ENCODE data around the gene COMP. TPM values are rescaled to one million over a fixed set of nuclear protein-coding genes. Genes with fewer than 3 reads are reported as not detected.

The COMP gene
- total RNA-seq, 1 donor from 2014 or later = 5.0 TPM

DNA sequence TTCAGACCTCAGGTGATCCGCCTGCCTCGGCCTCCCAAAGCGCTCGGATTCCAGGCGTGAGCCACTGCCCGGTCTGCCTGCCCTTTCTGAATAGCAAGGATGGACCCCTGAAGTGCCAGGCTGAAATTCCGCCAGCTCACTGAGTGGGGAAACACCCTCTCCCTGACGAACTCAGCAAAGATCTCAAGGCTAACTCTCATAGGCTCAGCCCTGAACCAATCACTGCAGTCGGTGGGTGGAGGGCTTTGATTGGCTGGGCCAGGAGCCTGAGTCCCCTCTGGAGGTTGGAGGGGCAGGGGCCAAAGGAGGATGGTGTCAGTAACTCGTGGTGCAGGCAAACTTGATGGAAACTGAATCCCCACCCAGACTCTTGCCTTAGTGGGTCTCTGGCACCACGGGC lies 11.2 kb upstream of the COMP start:
- TF ChIP-seq, protein P1, sequence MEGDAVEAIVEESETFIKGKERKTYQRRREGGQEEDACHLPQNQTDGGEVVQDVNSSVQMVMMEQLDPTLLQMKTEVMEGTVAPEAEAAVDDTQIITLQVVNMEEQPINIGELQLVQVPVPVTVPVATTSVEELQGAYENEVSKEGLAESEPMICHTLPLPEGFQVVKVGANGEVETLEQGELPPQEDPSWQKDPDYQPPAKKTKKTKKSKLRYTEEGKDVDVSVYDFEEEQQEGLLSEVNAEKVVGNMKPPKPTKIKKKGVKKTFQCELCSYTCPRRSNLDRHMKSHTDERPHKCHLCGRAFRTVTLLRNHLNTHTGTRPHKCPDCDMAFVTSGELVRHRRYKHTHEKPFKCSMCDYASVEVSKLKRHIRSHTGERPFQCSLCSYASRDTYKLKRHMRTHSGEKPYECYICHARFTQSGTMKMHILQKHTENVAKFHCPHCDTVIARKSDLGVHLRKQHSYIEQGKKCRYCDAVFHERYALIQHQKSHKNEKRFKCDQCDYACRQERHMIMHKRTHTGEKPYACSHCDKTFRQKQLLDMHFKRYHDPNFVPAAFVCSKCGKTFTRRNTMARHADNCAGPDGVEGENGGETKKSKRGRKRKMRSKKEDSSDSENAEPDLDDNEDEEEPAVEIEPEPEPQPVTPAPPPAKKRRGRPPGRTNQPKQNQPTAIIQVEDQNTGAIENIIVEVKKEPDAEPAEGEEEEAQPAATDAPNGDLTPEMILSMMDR (IDR thresholded peaks at IDR 0.05) = no peak
- H3K4me1 ChIP-seq = no peaks in the 10 kb centered on the region
- DNase-seq (ENCODE audit: low spot score in 2 of 2) = no peak
- no peaks in the 10 kb centered on the region for H3K9me3 ChIP-seq
- intact Hi-C loops (cut with DNase I) = no loop called here
- no peaks in the 10 kb centered on the region for H3K27me3 ChIP-seq
- no peaks in the 10 kb centered on the region for H3K36me3 ChIP-seq
- no peak overlapping the region for H3K27ac ChIP-seq
- no peak overlapping the region for H3K4me3 ChIP-seq

GRCh38 chr19:18800636-18801035 lies 9.5 kb upstream of the COMP start:
- TF ChIP-seq, protein P1 (IDR thresholded peaks at IDR 0.05) = no peak
- intact Hi-C loops (cut with DNase I) = no loop called here
- no peak for DNase-seq (ENCODE audit: low spot score in 2 of 2)
- Histone ChIP-seq H3K36me3 (no peaks in the 10 kb centered on the region), H3K9me3 (no peaks in the 10 kb centered on the region), H3K4me3 (no peak overlapping the region), H3K27me3 (no peaks in the 10 kb centered on the region), H3K4me1 (peaks cover 0 to 2% of the 10 kb centered on the region in 2 donors), H3K27ac (no peak overlapping the region)

- H3K36me3 ChIP-seq = no peaks in the 10 kb centered on the region
- H3K27me3 ChIP-seq = no peaks in the 10 kb centered on the region
- TF ChIP-seq, protein P1 (IDR thresholded peaks at IDR 0.05) = no peak
- no peak for DNase-seq (ENCODE audit: low spot score in 2 of 2)
- peaks cover 0 to 6% of the 10 kb centered on the region in 2 donors for H3K4me1 ChIP-seq
- no peak overlapping the region for H3K27ac ChIP-seq
- H3K9me3 ChIP-seq = no peaks in the 10 kb centered on the region
- H3K4me3 ChIP-seq = no peak overlapping the region
- intact Hi-C loops (cut with DNase I) = no loop called here
Measured at GRCh38 chr19:18800079-18800478, 9.0 kb upstream of the COMP start.

DNA sequence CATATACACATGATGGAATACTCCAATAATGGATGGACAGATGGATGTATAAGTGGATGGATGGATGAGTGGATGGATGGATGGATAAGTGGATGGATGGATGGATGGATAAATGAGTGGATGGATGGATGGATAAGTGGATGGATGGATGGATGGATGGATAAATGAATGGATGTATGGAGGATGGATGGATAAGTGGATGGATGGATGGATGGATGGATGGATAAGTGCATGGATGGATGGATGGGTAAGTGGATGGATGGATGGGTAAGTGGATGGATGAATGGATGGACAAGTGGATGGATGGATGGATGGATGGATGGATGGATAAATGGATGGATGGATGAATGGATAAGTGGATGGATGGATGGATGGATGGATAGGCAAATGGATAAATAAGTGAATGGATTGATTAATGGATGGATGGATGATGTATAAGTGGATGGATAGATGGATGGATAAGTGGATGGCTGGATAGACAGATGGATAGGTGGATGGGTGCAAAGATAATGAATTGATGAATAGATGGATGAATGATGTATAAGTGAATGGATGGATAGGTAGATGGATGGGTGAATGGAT lies 8.4 kb upstream of the COMP start:
- no peaks in the 10 kb centered on the region for H3K9me3 ChIP-seq
- H3K27me3 ChIP-seq = no peaks in the 10 kb centered on the region
- no peak overlapping the region for H3K4me3 ChIP-seq
- H3K4me1 ChIP-seq = peaks cover 0 to 6% of the 10 kb centered on the region in 2 donors
- TF ChIP-seq, protein P1 (IDR thresholded peaks at IDR 0.05) = no peak
- intact Hi-C loops (cut with DNase I) = no loop called here
- no peaks in the 10 kb centered on the region for H3K36me3 ChIP-seq
- no peak overlapping the region for H3K27ac ChIP-seq
- no peak for DNase-seq (ENCODE audit: low spot score in 2 of 2)

DNA sequence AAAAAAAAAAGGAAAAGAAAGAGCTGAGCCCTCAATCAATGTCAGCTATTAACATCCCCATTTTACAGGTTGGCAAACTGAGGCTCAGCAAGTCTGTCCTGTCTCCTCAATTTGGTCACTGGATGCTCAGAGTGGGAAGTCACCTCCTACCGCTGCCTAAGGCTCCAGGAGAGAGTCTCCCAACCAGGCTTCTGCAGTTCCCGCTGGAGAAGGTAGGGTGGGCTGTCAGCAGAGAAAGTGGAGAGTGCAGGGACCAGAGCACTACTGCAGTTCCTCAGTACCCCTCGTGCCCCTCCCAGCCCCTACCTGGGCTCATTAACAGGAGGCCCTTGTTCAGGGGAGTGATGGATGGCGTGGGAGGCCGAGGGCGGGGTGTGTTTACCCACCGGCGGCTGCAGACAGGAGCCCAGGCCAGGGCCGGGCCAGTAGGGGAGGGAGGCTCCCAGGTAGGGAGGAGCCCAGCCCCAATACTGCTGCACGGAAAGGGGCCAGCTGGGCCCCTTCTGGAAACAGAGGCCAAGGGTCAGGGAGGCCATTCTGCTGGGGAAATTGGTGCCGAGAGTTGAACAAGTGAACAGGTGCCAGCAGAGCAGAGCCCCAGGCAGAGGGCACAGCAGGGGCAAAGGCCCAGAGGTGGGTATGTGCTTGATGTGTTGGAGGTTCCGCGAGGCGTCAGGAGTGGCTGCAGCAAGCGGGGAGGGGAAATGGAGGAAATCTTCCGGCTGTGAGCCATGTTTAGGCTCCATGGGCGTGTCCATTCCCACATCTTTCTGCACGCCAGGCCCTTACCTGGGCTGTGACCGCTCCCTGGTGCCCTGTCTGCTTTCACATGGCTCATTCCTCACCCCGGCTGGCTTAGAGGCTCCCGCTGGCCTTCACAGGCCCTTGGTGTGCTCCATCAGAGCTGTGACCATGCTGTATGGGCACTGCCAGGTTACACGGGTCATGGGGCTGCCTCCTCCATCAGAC lies 7.6 kb upstream of the COMP start:
- DNase-seq (ENCODE audit: low spot score in 2 of 2) = no peak
- intact Hi-C loops (cut with DNase I) = no loop called here
- TF ChIP-seq, protein P1 (IDR thresholded peaks at IDR 0.05) = no peak
- H3K9me3 ChIP-seq = no peaks in the 10 kb centered on the region
- H3K4me3 ChIP-seq = no peak overlapping the region
- H3K4me1 ChIP-seq = peaks cover 0 to 6% of the 10 kb centered on the region in 2 donors
- H3K36me3 ChIP-seq = no peaks in the 10 kb centered on the region
- H3K27me3 ChIP-seq = no peaks in the 10 kb centered on the region
- H3K27ac ChIP-seq = no peak overlapping the region
